HepG2 (cell line): ENCODE results near the gene GCHFR. TPM values are rescaled to one million over a fixed set of nuclear protein-coding genes. Genes with fewer than 3 reads are reported as not detected.
A peak's percentile ranks its signal among the peaks of the same experiment; 100 is the strongest.

Source experiments
- AHR ChIP-seq: IDR thresholded peaks from 2 replicates; pipeline ENCODE4 v1.6.1; 2018; ENCODE audit warnings: missing genetic modification reagents, missing compliant biosample characterization
- CREB1 ChIP-seq, 2 experiments: fragments of 450-650 bp in 1 of 2; IDR thresholded peaks; 2 replicates each; pipeline ENCODE4 v1.6.1; 2016 to 2017; ENCODE audit warnings: control low read depth in 1 of 2, mild to moderate bottlenecking in 1 of 2, missing compliant biosample characterization in 1 of 2, missing genetic modification characterization in 1 of 2
- GTF3A ChIP-seq: sonication (generic); formaldehyde crosslinking; conservative IDR thresholded peaks from 2 replicates; pipeline ENCODE4 v1.4.0; 2020; ENCODE audit warnings: mild to moderate bottlenecking, missing genetic modification reagents
- HNRNPH1 ChIP-seq: fragments of 200-400 bp; formaldehyde crosslinking; optimal IDR thresholded peaks from 2 replicates; pipeline ENCODE3; 2017; ENCODE audit warnings: mild to moderate bottlenecking, low read depth, low read length
- HOMEZ ChIP-seq: IDR thresholded peaks from 2 replicates; pipeline ENCODE4 v1.6.1; 2016; ENCODE audit warnings: low read depth
- HOXA5 ChIP-seq: sonication (generic); formaldehyde crosslinking; IDR thresholded peaks from 2 replicates; pipeline ENCODE4 v1.4.0; 2020; ENCODE audit warnings: missing genetic modification reagents
- RERE ChIP-seq: IDR thresholded peaks from 2 replicates; pipeline ENCODE4 v1.6.1; 2016; ENCODE audit warnings: low read depth, missing genetic modification reagents, missing compliant biosample characterization
- REXO4 ChIP-seq: sonication (generic); formaldehyde crosslinking; IDR thresholded peaks from 2 replicates; pipeline ENCODE4 v1.8.0; 2022; ENCODE audit warnings: missing genetic modification reagents, mild to moderate bottlenecking, borderline replicate concordance
- TBL1XR1 ChIP-seq: fragments of 150-350 bp; IDR thresholded peaks from 2 replicates; pipeline ENCODE4 v1.6.1; 2014; ENCODE audit warnings: borderline replicate concordance, low read length; ENCODE audit not compliant: partially characterized antibody
- TEF ChIP-seq: sonication (generic); formaldehyde crosslinking; IDR thresholded peaks from 2 replicates; pipeline ENCODE4 v1.5.0; 2020; ENCODE audit warnings: missing genetic modification reagents
- ZBTB33 ChIP-seq: sonication (generic); formaldehyde crosslinking; IDR thresholded peaks from 2 replicates; pipeline ENCODE4 v1.4.0; 2020; ENCODE audit warnings: missing genetic modification reagents
- ZBTB39 ChIP-seq: sonication (generic); formaldehyde crosslinking; IDR thresholded peaks from 2 replicates; pipeline ENCODE4 v1.5.0; 2020; ENCODE audit warnings: missing genetic modification reagents
- ZNF143 ChIP-seq: sonication (generic); formaldehyde crosslinking; IDR thresholded peaks from 2 replicates; pipeline ENCODE4 v1.4.0; 2020; ENCODE audit warnings: missing genetic modification reagents
- ZNF207 ChIP-seq: fragments of 450-650 bp; IDR thresholded peaks from 2 replicates; pipeline ENCODE4 v1.6.1; 2016; ENCODE audit warnings: antibody characterized with exemption, borderline replicate concordance
- ZNF354B ChIP-seq: sonication (generic); formaldehyde crosslinking; IDR thresholded peaks from 2 replicates; pipeline ENCODE4 v1.8.0; 2022; ENCODE audit warnings: mild to moderate bottlenecking, missing genetic modification reagents
- polyA plus RNA-seq, 8 experiments: library from polyadenylated mRNA; depleted of rRNA in 3 of 8; stranded (reverse) in 7 of 8; unstranded in 1 of 8; fragments of >200 nt; fragmentation: Illumina TruSeq in 4 of 8; extraction: Trizol in 4 of 8; gene quantifications; 2 replicates each; pipeline versions ENCODE4 v1.2.1 to v1.2.3, GENCODE V29; 2011 to 2016; ENCODE audit warnings: low read depth in 4 of 8, missing spikeins in 1 of 8, mixed read lengths in 1 of 8; ENCODE audit not compliant: insufficient read depth in 1 of 8
- total RNA-seq, 5 experiments: library from RNA; depleted of rRNA; stranded (reverse); fragments of >200 nt; fragmentation: Illumina TruSeq; extraction: Trizol; gene quantifications; 2 replicates each; pipeline ENCODE4 v1.2.3, GENCODE V29; 2016; ENCODE audit warnings: low read depth in 1 of 5

The GCHFR gene
- total and polyA plus RNA-seq, 2 of the 13 experiments (the other 11 are each of a cell fraction or from before 2014, with no cell fraction given), result 51.5 to 92.4 TPM

- no peak for TF ChIP-seq RERE
- TF ChIP-seq CREB1 (IDR thresholded peaks at IDR 0.05), result peak; percentile 99
- peak; percentile 98 for TF ChIP-seq CREB1 (CRISPR knock-in tag; IDR thresholded peaks at IDR 0.05)
- peak; percentile 30; the same call in 1 of the 2 replicates for TF ChIP-seq HOXA5 (CRISPR knock-in tag)
- TF ChIP-seq ZNF143 (CRISPR knock-in tag), result 0 out of 2 replicates have a peak, but pooled peaks have one; percentile 31
- no peak for TF ChIP-seq HOMEZ (CRISPR knock-in tag)
- TF ChIP-seq TEF (CRISPR knock-in tag), result no peak
- TF ChIP-seq ZBTB33 (CRISPR knock-in tag), result no peak
- TF ChIP-seq AHR (CRISPR knock-in tag), result no peak
- peak; percentile 85; the same call in 1 of the 2 replicates for TF ChIP-seq GTF3A (CRISPR knock-in tag)
- no peak for TF ChIP-seq HNRNPH1
- TF ChIP-seq TBL1XR1, result no peak
- no peak for TF ChIP-seq REXO4 (CRISPR knock-in tag)
- TF ChIP-seq ZBTB39 (CRISPR knock-in tag), result no peak
- 0 out of 2 replicates have a peak, but pooled peaks have one; percentile 36 for TF ChIP-seq ZNF354B
- no peak for TF ChIP-seq ZNF207
Measured at GRCh38 chr15:40754883-40755811, 8.7 kb upstream of the GCHFR start, which contains the start of gene RMDN3 (continued).
